ENCODE results near the gene PTPRN2. TPM values are rescaled to one million over a fixed set of nuclear protein-coding genes. Genes with fewer than 3 reads are reported as not detected.

Gene PTPRN2
- total RNA-seq, 4 donors from 2014 or later, result 14.9 to 34.3 (median 21.3) TPM

- H3K4me1 ChIP-seq, result peaks cover 0 to 26% (median 8%) of the 10 kb centered on the region in 4 donors
- no peak overlapping the region for H3K4me3 ChIP-seq
- H3K9me3 ChIP-seq, result peaks cover 0 to 6% (median 0%) of the 10 kb centered on the region in 4 donors
- H3K27me3 ChIP-seq, result no peaks in the 10 kb centered on the region
- peak overlapping the region in 1 of 4 donors; percentile 49 for H3K27ac ChIP-seq
- TF ChIP-seq CTCF (IDR thresholded peaks at IDR 0.05) (no peak), POLR2A (IDR thresholded peaks at IDR 0.05) (no peak)
- no peak for DNase-seq
- H3K36me3 ChIP-seq, result no peaks in the 10 kb centered on the region
Measured at GRCh38 chr7:158590181-158590530, 2.5 kb upstream of the PTPRN2 start.

- H3K4me3 ChIP-seq, result no peak overlapping the region
- peaks cover 0 to 26% (median 8%) of the 10 kb centered on the region in 4 donors for H3K4me1 ChIP-seq
- TF ChIP-seq CTCF (IDR thresholded peaks at IDR 0.05), result no peak
- no peak for TF ChIP-seq POLR2A (IDR thresholded peaks at IDR 0.05)
- no peaks in the 10 kb centered on the region for H3K36me3 ChIP-seq
- peak overlapping the region in 1 of 4 donors; percentile 49 for H3K27ac ChIP-seq
- DNase-seq, result no peak
- peaks cover 0 to 6% (median 0%) of the 10 kb centered on the region in 4 donors for H3K9me3 ChIP-seq
- no peaks in the 10 kb centered on the region for H3K27me3 ChIP-seq
Measured at GRCh38 chr7:158589653-158590052, 2.0 kb upstream of the PTPRN2 start.

- Histone ChIP-seq H3K27ac (no peak overlapping the region), H3K4me3 (no peak overlapping the region), H3K36me3 (no peaks in the 10 kb centered on the region), H3K9me3 (peaks cover 0 to 6% (median 0%) of the 10 kb centered on the region in 4 donors), H3K4me1 (peaks cover 0 to 26% (median 8%) of the 10 kb centered on the region in 4 donors), H3K27me3 (no peaks in the 10 kb centered on the region)
- no peak for DNase-seq
- TF ChIP-seq CTCF (IDR thresholded peaks at IDR 0.05) (no peak), POLR2A (IDR thresholded peaks at IDR 0.05) (no peak)
Measured at GRCh38 chr7:158588878-158589442, 1.3 kb upstream of the PTPRN2 start.

- Histone ChIP-seq H3K36me3 (no peaks in the 10 kb centered on the region), H3K9me3 (peaks cover 0 to 6% (median 0%) of the 10 kb centered on the region in 4 donors), H3K4me1 (peaks cover 0 to 26% (median 8%) of the 10 kb centered on the region in 4 donors), H3K4me3 (peak overlapping the region in 3 of 4 donors; percentile 32 to 56 (median 55)), H3K27ac (peak overlapping the region in 2 of 4 donors; percentile 13 to 42), H3K27me3 (no peaks in the 10 kb centered on the region)
- DNase-seq, result no peak
- TF ChIP-seq CTCF (IDR thresholded peaks at IDR 0.05), result no peak
- no peak for TF ChIP-seq POLR2A (IDR thresholded peaks at IDR 0.05)
Measured at GRCh38 chr7:158588085-158588877, 658 bp upstream of the PTPRN2 start.

- no peak for DNase-seq
- no peaks in the 10 kb centered on the region for H3K27me3 ChIP-seq
- H3K4me1 ChIP-seq, result peaks cover 0 to 30% (median 8%) of the 10 kb centered on the region in 4 donors
- peak overlapping the region in 3 of 4 donors; percentile 2 to 58 (median 56) for H3K4me3 ChIP-seq
- TF ChIP-seq POLR2A (IDR thresholded peaks at IDR 0.05) (no peak), CTCF (IDR thresholded peaks at IDR 0.05) (no peak)
- H3K36me3 ChIP-seq, result no peaks in the 10 kb centered on the region
- H3K9me3 ChIP-seq, result peaks cover 0 to 6% (median 0%) of the 10 kb centered on the region in 4 donors
- peak overlapping the region in 1 of 4 donors; percentile 39 for H3K27ac ChIP-seq
Measured at GRCh38 chr7:158586499-158587161, 993 bp downstream of the PTPRN2 start.
